WTC11 (cell line): ENCODE data around the gene ADGRB3. TPM values are rescaled to one million over a fixed set of nuclear protein-coding genes. Genes with fewer than 3 reads are reported as not detected.
A peak's percentile ranks its signal among the peaks of the same experiment; 100 is the strongest.

Experiments
- ATAC-seq: fragments of 200-7000 bp; cut with Tn5 transposase; 2 replicates; pipeline ENCODE4 v1.10.0; 2021; ENCODE audit warnings: mild to moderate bottlenecking, moderate library complexity
- CTCF ChIA-PET: fragments of 300-600 bp; sonication (Branson Sonifier 250); formaldehyde crosslinking; loops from one replicate; lab custom pipeline; 2021; ENCODE audit warnings: antibody characterized with exemption; lab: Charles Lee
- POLR2A ChIA-PET: fragments of 350-600 bp; sonication (Branson Sonifier 250); formaldehyde crosslinking; loops from one replicate; lab custom pipeline; 2021; ENCODE audit warnings: antibody characterized with exemption; lab: Charles Lee
- DNase-seq: peaks from one replicate; pipeline ENCODE4 v3.0.0; 2021; ENCODE audit warnings: low spot score
- H3K27ac Mint-ChIP-seq: 2 replicates; pipeline ENCODE4 v1.8.0; 2021; ENCODE audit warnings: mixed read lengths
- H3K27me3 Mint-ChIP-seq: 2 replicates; pipeline ENCODE4 v1.8.0; 2021; ENCODE audit warnings: low read depth, mild to moderate bottlenecking, moderate library complexity, mixed read lengths
- H3K36me3 Mint-ChIP-seq: 2 replicates; pipeline ENCODE4 v1.8.0; 2021; ENCODE audit warnings: mixed read lengths
- H3K4me1 Mint-ChIP-seq: 2 replicates; pipeline ENCODE4 v1.8.0; 2022; ENCODE audit warnings: mixed read lengths
- H3K4me3 Mint-ChIP-seq: 2 replicates; pipeline ENCODE4 v1.8.0; 2021; ENCODE audit warnings: mild to moderate bottlenecking, moderate library complexity, mixed read lengths
- H3K9me3 Mint-ChIP-seq: 2 replicates; pipeline ENCODE4 v1.8.0; 2021; ENCODE audit warnings: mixed read lengths
- CREB1 ChIP-seq: sonication (generic); formaldehyde crosslinking; IDR thresholded peaks from 2 replicates; pipeline ENCODE4 v1.8.0; 2023; ENCODE audit warnings: mild to moderate bottlenecking, missing genetic modification reagents
- CREM ChIP-seq: sonication (generic); formaldehyde crosslinking; IDR thresholded peaks from 2 replicates; pipeline ENCODE4 v1.8.1; 2022; ENCODE audit warnings: mild to moderate bottlenecking, missing genetic modification reagents, moderate library complexity
- FOXP1 ChIP-seq: sonication (generic); formaldehyde crosslinking; IDR thresholded peaks from 2 replicates; pipeline ENCODE4 v1.8.0; 2022; ENCODE audit warnings: missing genetic modification reagents, mild to moderate bottlenecking, moderate library complexity, borderline replicate concordance
- GABPB1 ChIP-seq: sonication (generic); formaldehyde crosslinking; IDR thresholded peaks from 2 replicates; pipeline ENCODE4 v1.8.1; 2023; ENCODE audit warnings: mild to moderate bottlenecking, missing genetic modification reagents
- GRHL2 ChIP-seq: fragments of 250-450 bp; sonication (Bioruptor Pico); IDR thresholded peaks from 2 replicates; pipeline ENCODE4 v1.8.0; 2022; ENCODE audit warnings: mild to moderate bottlenecking, moderate library complexity; ENCODE audit not compliant: insufficient replicate concordance, severe bottlenecking
- JUN ChIP-seq: sonication (generic); formaldehyde crosslinking; IDR thresholded peaks from 2 replicates; pipeline ENCODE4 v1.8.0; 2023; ENCODE audit warnings: mild to moderate bottlenecking, missing genetic modification reagents
- NR2C2 ChIP-seq: sonication (generic); formaldehyde crosslinking; IDR thresholded peaks from 2 replicates; pipeline ENCODE4 v1.8.0; 2022; ENCODE audit warnings: mild to moderate bottlenecking, missing genetic modification reagents
- OVOL2 ChIP-seq: fragments of 250-450 bp; sonication (Bioruptor Pico); IDR thresholded peaks from 2 replicates; pipeline ENCODE4 v1.9.0; 2021; ENCODE audit warnings: mild to moderate bottlenecking, borderline replicate concordance
- SMAD4 ChIP-seq: sonication (generic); formaldehyde crosslinking; IDR thresholded peaks from 2 replicates; pipeline ENCODE4 v1.8.0; 2022; ENCODE audit warnings: mild to moderate bottlenecking, missing genetic modification reagents
- TP53 ChIP-seq: sonication (generic); formaldehyde crosslinking; IDR thresholded peaks from 2 replicates; pipeline ENCODE4 v1.8.1; 2023; ENCODE audit warnings: mild to moderate bottlenecking, missing genetic modification reagents
- ZNF232 ChIP-seq: sonication (generic); formaldehyde crosslinking; IDR thresholded peaks from 2 replicates; pipeline ENCODE4 v1.8.0; 2022; ENCODE audit warnings: mild to moderate bottlenecking, missing genetic modification reagents
- total RNA-seq: library from RNA; stranded (reverse); gene quantifications from 3 replicates; pipeline ENCODE4 v1.2.3, GENCODE V29; 2021
- TF ChIP-seq, protein P1 (sequence below): sonication (generic); formaldehyde crosslinking; IDR thresholded peaks from 2 replicates; pipeline ENCODE4 v1.8.0; 2022; ENCODE audit warnings: mild to moderate bottlenecking, missing genetic modification reagents
- TF ChIP-seq, protein P2 (sequence below): fragments of 250-450 bp; sonication (Bioruptor Pico); conservative IDR thresholded peaks from 2 replicates; pipeline ENCODE4 v1.9.0; 2021; ENCODE audit warnings: mild to moderate bottlenecking
- TF ChIP-seq, protein P3 (sequence below): sonication (generic); formaldehyde crosslinking; IDR thresholded peaks from 2 replicates; pipeline ENCODE4 v1.8.1; 2022; ENCODE audit warnings: missing genetic modification reagents, borderline replicate concordance
- TF ChIP-seq, protein P4 (sequence below): sonication (generic); formaldehyde crosslinking; IDR thresholded peaks from 2 replicates; pipeline ENCODE4 v1.8.0; 2023; ENCODE audit warnings: mild to moderate bottlenecking, missing genetic modification reagents
- TF ChIP-seq, protein P5 (sequence below): sonication (generic); formaldehyde crosslinking; IDR thresholded peaks from 2 replicates; pipeline ENCODE4 v1.8.1; 2022; ENCODE audit warnings: low read depth, mild to moderate bottlenecking, moderate library complexity, missing genetic modification reagents, borderline replicate concordance
- TF ChIP-seq, protein P6 (sequence below): fragments of 250-450 bp; sonication (Bioruptor Pico); IDR thresholded peaks from 2 replicates; pipeline ENCODE4 v2.1.2; 2022; ENCODE audit warnings: mild to moderate bottlenecking, moderate library complexity
- TF ChIP-seq, protein P7 (sequence below): sonication (generic); formaldehyde crosslinking; IDR thresholded peaks from 2 replicates; pipeline ENCODE4 v1.8.0; 2022; ENCODE audit warnings: mild to moderate bottlenecking, missing genetic modification reagents
- TF ChIP-seq, protein P8 (sequence below): sonication (generic); formaldehyde crosslinking; IDR thresholded peaks from 2 replicates; pipeline ENCODE4 v1.8.1; 2023; ENCODE audit warnings: mild to moderate bottlenecking, missing genetic modification reagents, moderate library complexity

Gene ADGRB3
- total RNA-seq, 1 experiment from 2014 or later = 1.9 TPM

DNA sequence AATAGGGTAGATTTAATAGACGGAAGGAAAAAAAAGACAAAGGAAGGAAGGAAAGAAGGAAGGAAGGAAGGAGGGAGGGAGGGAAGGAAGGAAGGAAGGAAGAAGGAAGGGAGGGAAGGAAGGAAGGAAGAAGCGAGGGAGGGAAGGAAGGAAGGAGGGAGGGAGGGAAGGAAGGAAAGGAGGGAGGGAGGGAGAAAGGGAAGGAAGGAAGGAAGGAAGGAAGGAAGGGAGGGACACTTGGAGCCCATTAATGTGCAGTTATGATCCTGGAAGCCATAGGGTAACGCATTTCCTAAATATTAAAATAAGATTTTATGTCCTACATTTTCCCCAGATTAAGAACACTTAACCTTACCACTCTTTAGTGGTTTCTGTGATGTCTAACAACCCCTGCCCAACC, 465.7 kb downstream of the ADGRB3 start (continued):
- TF ChIP-seq, protein P1, sequence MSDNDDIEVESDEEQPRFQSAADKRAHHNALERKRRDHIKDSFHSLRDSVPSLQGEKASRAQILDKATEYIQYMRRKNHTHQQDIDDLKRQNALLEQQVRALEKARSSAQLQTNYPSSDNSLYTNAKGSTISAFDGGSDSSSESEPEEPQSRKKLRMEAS (CRISPR knock-in tag) = no peak

DNA sequence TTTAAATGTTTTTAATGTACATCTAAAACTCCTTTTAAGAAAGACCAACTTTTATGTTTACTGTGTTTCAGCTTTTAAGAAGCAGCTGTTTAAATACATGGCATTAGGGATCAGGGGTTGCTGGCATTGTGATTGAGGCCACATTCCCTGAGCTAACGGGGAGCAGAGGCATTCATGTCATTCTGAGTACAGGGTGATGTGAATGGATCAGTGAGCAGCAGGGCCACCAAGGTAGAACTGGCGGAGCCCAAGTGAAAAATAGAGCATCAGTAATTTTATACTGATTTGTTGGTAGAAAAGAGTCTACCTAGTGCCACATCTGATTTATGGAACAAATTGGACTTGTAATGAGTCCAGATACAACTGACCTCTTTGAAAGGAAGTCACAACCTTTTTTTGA, 467.3 kb downstream of the ADGRB3 start:
- ATAC-seq (no peak), DNase-seq (no peak)
- no peaks in the 10 kb centered on the region for H3K36me3 Mint-ChIP-seq
- TF ChIP-seq, protein P2, sequence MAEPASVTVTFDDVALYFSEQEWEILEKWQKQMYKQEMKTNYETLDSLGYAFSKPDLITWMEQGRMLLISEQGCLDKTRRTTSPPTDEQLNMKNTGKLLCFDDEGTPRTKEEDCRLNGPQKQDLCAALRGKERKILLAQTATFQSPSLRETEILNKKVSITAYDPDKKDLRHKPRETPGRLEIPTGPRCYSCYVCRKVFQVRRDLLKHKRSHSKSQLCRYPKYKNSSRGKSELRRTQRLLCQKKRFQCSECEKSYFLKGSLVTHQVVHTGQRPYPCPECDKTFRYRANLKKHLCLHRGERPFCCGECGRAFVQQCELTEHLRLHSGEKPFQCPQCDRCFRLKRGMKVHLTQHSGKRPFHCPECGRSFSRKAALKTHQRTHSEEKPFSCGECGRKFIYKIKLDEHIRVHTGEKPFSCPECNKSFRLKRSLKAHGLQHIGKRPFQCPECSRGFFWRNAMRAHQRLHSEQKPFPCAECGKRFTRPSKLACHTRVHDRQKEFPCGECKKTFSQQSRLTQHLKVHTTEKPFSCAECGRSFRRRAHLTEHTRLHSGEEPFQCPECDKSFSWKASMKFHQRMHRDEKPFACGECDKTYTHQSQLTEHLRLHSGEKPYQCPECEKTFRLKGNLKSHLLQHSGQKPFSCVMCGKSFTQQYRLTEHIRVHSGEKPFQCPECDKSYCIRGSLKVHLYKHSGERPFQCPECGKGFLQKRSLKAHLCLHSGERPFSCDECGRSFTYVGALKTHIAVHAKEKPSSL (CRISPR knock-in tag) = no peak
- TF ChIP-seq FOXP1 (CRISPR knock-in tag) (no peak), SMAD4 (CRISPR knock-in tag) (no peak)
- TF ChIP-seq, protein P3, sequence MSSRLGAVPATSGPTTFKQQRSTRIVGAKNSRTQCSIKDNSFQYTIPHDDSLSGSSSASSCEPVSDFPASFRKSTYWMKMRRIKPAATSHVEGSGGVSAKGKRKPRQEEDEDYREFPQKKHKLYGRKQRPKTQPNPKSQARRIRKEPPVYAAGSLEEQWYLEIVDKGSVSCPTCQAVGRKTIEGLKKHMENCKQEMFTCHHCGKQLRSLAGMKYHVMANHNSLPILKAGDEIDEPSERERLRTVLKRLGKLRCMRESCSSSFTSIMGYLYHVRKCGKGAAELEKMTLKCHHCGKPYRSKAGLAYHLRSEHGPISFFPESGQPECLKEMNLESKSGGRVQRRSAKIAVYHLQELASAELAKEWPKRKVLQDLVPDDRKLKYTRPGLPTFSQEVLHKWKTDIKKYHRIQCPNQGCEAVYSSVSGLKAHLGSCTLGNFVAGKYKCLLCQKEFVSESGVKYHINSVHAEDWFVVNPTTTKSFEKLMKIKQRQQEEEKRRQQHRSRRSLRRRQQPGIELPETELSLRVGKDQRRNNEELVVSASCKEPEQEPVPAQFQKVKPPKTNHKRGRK (CRISPR knock-in tag) = no peak
- no peaks in the 10 kb centered on the region for H3K9me3 Mint-ChIP-seq
- H3K4me1 Mint-ChIP-seq = peaks cover 8% of the 10 kb centered on the region
- no peak overlapping the region for H3K27ac Mint-ChIP-seq
- H3K27me3 Mint-ChIP-seq = no peaks in the 10 kb centered on the region
- CTCF ChIA-PET = no interaction called here
- H3K4me3 Mint-ChIP-seq = no peak overlapping the region
- POLR2A ChIA-PET = no interaction called here

DNA sequence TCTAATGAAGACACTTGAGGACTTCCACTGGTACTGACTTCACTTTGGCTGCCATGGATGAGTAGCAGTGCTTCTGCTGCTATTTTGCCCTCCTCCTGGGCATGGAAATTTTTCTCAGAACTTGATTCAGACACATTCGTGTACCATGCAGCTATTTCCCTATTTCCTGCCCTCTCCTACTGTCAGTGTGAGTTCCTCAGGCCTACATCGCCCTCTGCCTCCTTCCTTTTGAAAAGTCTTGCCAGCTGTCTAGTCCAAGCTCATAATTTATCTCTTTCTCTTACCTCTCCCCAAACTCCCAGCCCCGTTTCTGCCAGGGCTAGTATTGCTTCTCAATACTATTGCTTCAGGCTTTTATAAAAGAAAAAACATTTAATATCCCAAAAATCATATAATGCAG, 470.2 kb downstream of the ADGRB3 start:
- ChIA-PET CTCF (interaction anchor here (0.6 to 1.4 kb wide), 9 partner anchors 19 to 532 kb away, joined by 3 to 18 read pairs (median 3); partner anchors contain the start of gene ADGRB3), POLR2A (interaction anchor here (0.5 kb wide), 1 partner anchor 226 kb away, joined by 6 read pairs; no protein-coding TSS in a partner anchor)
- peak; percentile 81 for ATAC-seq
- peak; percentile 16 for DNase-seq
- no peaks in the 10 kb centered on the region for H3K9me3 Mint-ChIP-seq
- H3K27ac Mint-ChIP-seq = no peak overlapping the region
- no peak overlapping the region for H3K4me3 Mint-ChIP-seq
- H3K36me3 Mint-ChIP-seq = no peaks in the 10 kb centered on the region
- H3K27me3 Mint-ChIP-seq = no peaks in the 10 kb centered on the region
- H3K4me1 Mint-ChIP-seq = peaks cover 5% of the 10 kb centered on the region
- TF ChIP-seq GABPB1 (CRISPR knock-in tag) = no peak
- TF ChIP-seq, protein P4, sequence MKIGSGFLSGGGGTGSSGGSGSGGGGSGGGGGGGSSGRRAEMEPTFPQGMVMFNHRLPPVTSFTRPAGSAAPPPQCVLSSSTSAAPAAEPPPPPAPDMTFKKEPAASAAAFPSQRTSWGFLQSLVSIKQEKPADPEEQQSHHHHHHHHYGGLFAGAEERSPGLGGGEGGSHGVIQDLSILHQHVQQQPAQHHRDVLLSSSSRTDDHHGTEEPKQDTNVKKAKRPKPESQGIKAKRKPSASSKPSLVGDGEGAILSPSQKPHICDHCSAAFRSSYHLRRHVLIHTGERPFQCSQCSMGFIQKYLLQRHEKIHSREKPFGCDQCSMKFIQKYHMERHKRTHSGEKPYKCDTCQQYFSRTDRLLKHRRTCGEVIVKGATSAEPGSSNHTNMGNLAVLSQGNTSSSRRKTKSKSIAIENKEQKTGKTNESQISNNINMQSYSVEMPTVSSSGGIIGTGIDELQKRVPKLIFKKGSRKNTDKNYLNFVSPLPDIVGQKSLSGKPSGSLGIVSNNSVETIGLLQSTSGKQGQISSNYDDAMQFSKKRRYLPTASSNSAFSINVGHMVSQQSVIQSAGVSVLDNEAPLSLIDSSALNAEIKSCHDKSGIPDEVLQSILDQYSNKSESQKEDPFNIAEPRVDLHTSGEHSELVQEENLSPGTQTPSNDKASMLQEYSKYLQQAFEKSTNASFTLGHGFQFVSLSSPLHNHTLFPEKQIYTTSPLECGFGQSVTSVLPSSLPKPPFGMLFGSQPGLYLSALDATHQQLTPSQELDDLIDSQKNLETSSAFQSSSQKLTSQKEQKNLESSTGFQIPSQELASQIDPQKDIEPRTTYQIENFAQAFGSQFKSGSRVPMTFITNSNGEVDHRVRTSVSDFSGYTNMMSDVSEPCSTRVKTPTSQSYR (CRISPR knock-in tag) = no peak
- TF ChIP-seq GRHL2 (CRISPR knock-in tag) = no peak
- TF ChIP-seq NR2C2 (CRISPR knock-in tag) = no peak
- TF ChIP-seq, protein P5, sequence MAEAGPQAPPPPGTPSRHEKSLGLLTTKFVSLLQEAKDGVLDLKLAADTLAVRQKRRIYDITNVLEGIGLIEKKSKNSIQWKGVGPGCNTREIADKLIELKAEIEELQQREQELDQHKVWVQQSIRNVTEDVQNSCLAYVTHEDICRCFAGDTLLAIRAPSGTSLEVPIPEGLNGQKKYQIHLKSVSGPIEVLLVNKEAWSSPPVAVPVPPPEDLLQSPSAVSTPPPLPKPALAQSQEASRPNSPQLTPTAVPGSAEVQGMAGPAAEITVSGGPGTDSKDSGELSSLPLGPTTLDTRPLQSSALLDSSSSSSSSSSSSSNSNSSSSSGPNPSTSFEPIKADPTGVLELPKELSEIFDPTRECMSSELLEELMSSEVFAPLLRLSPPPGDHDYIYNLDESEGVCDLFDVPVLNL (CRISPR knock-in tag) = no peak
- TF ChIP-seq, all 79 proteins: peak for 0

DNA sequence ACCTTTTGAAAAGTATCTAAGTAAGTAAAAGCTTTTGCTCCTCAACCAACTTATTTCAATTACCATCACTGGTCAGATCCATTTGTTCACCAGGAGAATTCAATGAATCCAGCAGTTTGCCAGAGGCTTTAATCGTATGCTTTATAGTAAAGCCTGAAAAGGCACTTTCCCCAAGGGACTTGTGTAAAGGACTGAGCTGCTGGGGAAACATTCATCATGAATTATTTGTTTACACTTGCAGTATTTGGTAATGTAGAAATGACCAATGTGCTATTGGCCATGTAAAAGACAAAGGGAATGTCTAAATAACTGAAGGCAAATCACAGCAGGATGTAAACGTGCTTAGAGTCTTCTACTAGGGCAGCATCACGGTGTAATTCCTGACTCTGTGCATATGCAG, 471.4 kb downstream of the ADGRB3 start:
- Mint-ChIP-seq H3K27me3 (no peaks in the 10 kb centered on the region), H3K4me3 (no peak overlapping the region)
- CTCF ChIA-PET = interaction anchor here (1.2 kb wide), 1 partner anchor 126 kb away, joined by 3 read pairs; no protein-coding TSS in a partner anchor
- TF ChIP-seq TP53 (no peak), JUN (CRISPR knock-in tag) (no peak), OVOL2 (CRISPR knock-in tag) (no peak), ZNF232 (CRISPR knock-in tag) (no peak), CREM (CRISPR knock-in tag) (no peak), CREB1 (CRISPR knock-in tag) (no peak)
- TF ChIP-seq, protein P6, sequence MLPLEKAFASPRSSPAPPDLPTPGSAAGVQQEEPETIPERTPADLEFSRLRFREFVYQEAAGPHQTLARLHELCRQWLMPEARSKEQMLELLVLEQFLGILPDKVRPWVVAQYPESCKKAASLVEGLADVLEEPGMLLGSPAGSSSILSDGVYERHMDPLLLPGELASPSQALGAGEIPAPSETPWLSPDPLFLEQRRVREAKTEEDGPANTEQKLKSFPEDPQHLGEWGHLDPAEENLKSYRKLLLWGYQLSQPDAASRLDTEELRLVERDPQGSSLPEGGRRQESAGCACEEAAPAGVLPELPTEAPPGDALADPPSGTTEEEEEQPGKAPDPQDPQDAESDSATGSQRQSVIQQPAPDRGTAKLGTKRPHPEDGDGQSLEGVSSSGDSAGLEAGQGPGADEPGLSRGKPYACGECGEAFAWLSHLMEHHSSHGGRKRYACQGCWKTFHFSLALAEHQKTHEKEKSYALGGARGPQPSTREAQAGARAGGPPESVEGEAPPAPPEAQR (CRISPR knock-in tag) = no peak
- TF ChIP-seq, protein P7, sequence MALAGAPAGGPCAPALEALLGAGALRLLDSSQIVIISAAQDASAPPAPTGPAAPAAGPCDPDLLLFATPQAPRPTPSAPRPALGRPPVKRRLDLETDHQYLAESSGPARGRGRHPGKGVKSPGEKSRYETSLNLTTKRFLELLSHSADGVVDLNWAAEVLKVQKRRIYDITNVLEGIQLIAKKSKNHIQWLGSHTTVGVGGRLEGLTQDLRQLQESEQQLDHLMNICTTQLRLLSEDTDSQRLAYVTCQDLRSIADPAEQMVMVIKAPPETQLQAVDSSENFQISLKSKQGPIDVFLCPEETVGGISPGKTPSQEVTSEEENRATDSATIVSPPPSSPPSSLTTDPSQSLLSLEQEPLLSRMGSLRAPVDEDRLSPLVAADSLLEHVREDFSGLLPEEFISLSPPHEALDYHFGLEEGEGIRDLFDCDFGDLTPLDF (CRISPR knock-in tag) = no peak
- TF ChIP-seq, protein P8, sequence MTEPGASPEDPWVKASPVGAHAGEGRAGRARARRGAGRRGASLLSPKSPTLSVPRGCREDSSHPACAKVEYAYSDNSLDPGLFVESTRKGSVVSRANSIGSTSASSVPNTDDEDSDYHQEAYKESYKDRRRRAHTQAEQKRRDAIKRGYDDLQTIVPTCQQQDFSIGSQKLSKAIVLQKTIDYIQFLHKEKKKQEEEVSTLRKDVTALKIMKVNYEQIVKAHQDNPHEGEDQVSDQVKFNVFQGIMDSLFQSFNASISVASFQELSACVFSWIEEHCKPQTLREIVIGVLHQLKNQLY (CRISPR knock-in tag) = no peak

More for the DNA sequence above, 471.4 kb downstream of the ADGRB3 start:
- no peaks in the 10 kb centered on the region for H3K36me3 Mint-ChIP-seq
- H3K27ac Mint-ChIP-seq = no peak overlapping the region
- ATAC-seq = no peak
- no peak for DNase-seq
- peaks cover 5% of the 10 kb centered on the region for H3K4me1 Mint-ChIP-seq
- no peaks in the 10 kb centered on the region for H3K9me3 Mint-ChIP-seq
- POLR2A ChIA-PET = no interaction called here
